H9 (cell line): Measurements from ENCODE around the gene DNAJC15. TPM values are rescaled to one million over a fixed set of nuclear protein-coding genes. Genes with fewer than 3 reads are reported as not detected.

ENCODE experiments used
- DNase-seq: peaks from one replicate; pipeline ENCODE4 v3.0.0-alpha.2; 2017
- H2AFZ ChIP-seq: one replicate; pipeline ENCODE4 v1.6.1; 2013; ENCODE audit warnings: mild to moderate bottlenecking, low read length, control low read depth, moderate library complexity
- H2AK5ac ChIP-seq: 2 replicates; pipeline ENCODE4 v1.6.1; 2013; ENCODE audit warnings: low read length, control low read depth, mixed read lengths; ENCODE audit not compliant: insufficient read length
- H2BK120ac ChIP-seq: one replicate; pipeline ENCODE4 v1.6.1; 2013; ENCODE audit warnings: low read depth, mild to moderate bottlenecking, low read length, control low read depth, inconsistent platforms; ENCODE audit not compliant: poor library complexity, severe bottlenecking
- H2BK12ac ChIP-seq: 2 replicates; pipeline ENCODE4 v1.6.1; 2013; ENCODE audit warnings: low read length, control low read depth, mixed read lengths, low read depth; ENCODE audit not compliant: insufficient read length
- H2BK15ac ChIP-seq: 2 replicates; pipeline ENCODE4 v1.6.1; 2013; ENCODE audit warnings: low read depth, low read length, control low read depth
- H2BK20ac ChIP-seq: one replicate; pipeline ENCODE4 v1.6.1; 2013; ENCODE audit warnings: low read depth, mild to moderate bottlenecking, low read length, control low read depth, inconsistent platforms; ENCODE audit not compliant: poor library complexity, severe bottlenecking
- H2BK5ac ChIP-seq: 2 replicates; pipeline ENCODE4 v1.6.1; 2013; ENCODE audit warnings: low read length, control low read depth, mixed read lengths; ENCODE audit not compliant: insufficient read length
- H3K14ac ChIP-seq: 2 replicates; pipeline ENCODE4 v1.6.1; 2013; ENCODE audit warnings: low read length, control low read depth; ENCODE audit not compliant: insufficient read depth
- H3K18ac ChIP-seq: 2 replicates; pipeline ENCODE4 v1.6.1; 2013; ENCODE audit warnings: low read depth, mild to moderate bottlenecking, mixed read lengths, low read length, control low read depth; ENCODE audit not compliant: insufficient read length
- H3K23ac ChIP-seq: 2 replicates; pipeline ENCODE4 v1.6.1; 2013; ENCODE audit warnings: low read length, control low read depth, mixed read lengths, low read depth; ENCODE audit not compliant: insufficient read length
- H3K23me2 ChIP-seq: 2 replicates; pipeline ENCODE4 v1.6.1; 2013; ENCODE audit warnings: low read depth, mild to moderate bottlenecking, mixed read lengths, low read length, control low read depth; ENCODE audit not compliant: insufficient read length, poor library complexity, severe bottlenecking
- H3K27ac ChIP-seq: 2 replicates; pipeline ENCODE4 v1.5.1; 2013; ENCODE audit warnings: low read length, control low read depth, mixed read lengths, low read depth; ENCODE audit not compliant: insufficient read length
- H3K27me3 ChIP-seq: 2 replicates; pipeline ENCODE4 v1.6.1; 2013; ENCODE audit warnings: low read length, control low read depth, inconsistent platforms; ENCODE audit not compliant: insufficient read depth
- H3K4ac ChIP-seq: 2 replicates; pipeline ENCODE4 v1.6.1; 2013; ENCODE audit warnings: low read depth, mild to moderate bottlenecking, control low read depth, inconsistent platforms, low read length, moderate library complexity
- H3K4me1 ChIP-seq: 2 replicates; pipeline ENCODE4 v1.6.1; 2013; ENCODE audit warnings: low read length, control low read depth, inconsistent platforms; ENCODE audit not compliant: insufficient read depth
- H3K4me2 ChIP-seq: 2 replicates; pipeline ENCODE4 v1.6.1; 2013; ENCODE audit warnings: low read length, control low read depth, mixed read lengths; ENCODE audit not compliant: insufficient read length, insufficient read depth
- H3K56ac ChIP-seq: 2 replicates; pipeline ENCODE4 v1.6.1; 2013; ENCODE audit warnings: low read depth, mild to moderate bottlenecking, mixed read lengths, low read length, control low read depth; ENCODE audit not compliant: insufficient read length
- H3K79me1 ChIP-seq: 2 replicates; pipeline ENCODE4 v1.6.1; 2013; ENCODE audit warnings: low read depth, mild to moderate bottlenecking, moderate library complexity, low read length, control low read depth, inconsistent platforms; ENCODE audit not compliant: insufficient read depth, poor library complexity, severe bottlenecking
- H3K79me2 ChIP-seq: 2 replicates; pipeline ENCODE4 v1.6.1; 2013; ENCODE audit warnings: low read length, control low read depth, inconsistent platforms; ENCODE audit not compliant: insufficient read depth
- H3K9ac ChIP-seq: 2 replicates; pipeline ENCODE4 v1.6.1; 2013; ENCODE audit warnings: low read length, control low read depth, mixed read lengths; ENCODE audit not compliant: insufficient read length; ENCODE audit errors: extremely low read depth
- H3K9me3 ChIP-seq: one replicate; pipeline ENCODE4 v1.6.1; 2013; ENCODE audit warnings: low read depth, low read length, inconsistent platforms; ENCODE audit not compliant: control insufficient read depth
- H3T11ph ChIP-seq: one replicate; pipeline ENCODE4 v1.6.1; 2013; ENCODE audit warnings: mild to moderate bottlenecking, low read length, control low read depth, inconsistent platforms
- H4K20me1 ChIP-seq: one replicate; pipeline ENCODE4 v1.6.1; 2013; ENCODE audit not compliant: control insufficient read depth, insufficient read length, insufficient read depth
- H4K5ac ChIP-seq: 2 replicates; pipeline ENCODE4 v1.6.1; 2013; ENCODE audit warnings: low read depth, mild to moderate bottlenecking, mixed read lengths, low read length, control low read depth; ENCODE audit not compliant: insufficient read length
- H4K8ac ChIP-seq: replicated peaks from 2 replicates; pipeline ENCODE4 v1.6.1; 2013; ENCODE audit warnings: low read length, control low read depth, mixed read lengths, low read depth; ENCODE audit not compliant: insufficient read length
- H4K91ac ChIP-seq: 2 replicates; pipeline ENCODE4 v1.6.1; 2013; ENCODE audit warnings: low read depth, mild to moderate bottlenecking, moderate library complexity, mixed read lengths, low read length, control low read depth; ENCODE audit not compliant: insufficient read length
- H3K27ac Mint-ChIP-seq, 3 experiments: 2 replicates in 2 of 3; 3 replicates in 1 of 3; pipeline ENCODE4 v1.8.0; 2020 to 2021; ENCODE audit warnings: mixed read lengths in 3 of 3, mild to moderate bottlenecking in 1 of 3, moderate library complexity in 1 of 3
- H3K27me3 Mint-ChIP-seq: 2 replicates; pipeline ENCODE4 v1.8.0; 2021; ENCODE audit warnings: low read depth, mild to moderate bottlenecking, moderate library complexity, mixed read lengths
- H3K36me3 Mint-ChIP-seq, 3 experiments: 2 replicates in 2 of 3; 3 replicates in 1 of 3; pipeline ENCODE4 v1.8.0; 2020 to 2021; ENCODE audit warnings: low read depth in 3 of 3, mixed read lengths in 3 of 3; ENCODE audit not compliant: insufficient read depth in 1 of 3
- H3K4me1 Mint-ChIP-seq, 2 experiments: 2 replicates each; pipeline ENCODE4 v1.8.0; 2020; ENCODE audit warnings: mixed read lengths in 2 of 2
- H3K4me3 Mint-ChIP-seq, 2 experiments: 2 replicates in 1 of 2; 3 replicates in 1 of 2; pipeline ENCODE4 v1.8.0; 2020 to 2021; ENCODE audit warnings: mild to moderate bottlenecking in 2 of 2, mixed read lengths in 2 of 2, moderate library complexity in 1 of 2
- H3K9me3 Mint-ChIP-seq, 2 experiments: 2 replicates in 1 of 2; 3 replicates in 1 of 2; pipeline ENCODE4 v1.8.0; 2020; ENCODE audit warnings: mild to moderate bottlenecking in 2 of 2, mixed read lengths in 2 of 2, moderate library complexity in 1 of 2
- WGBS: extraction: QIAGEN DNeasy Blood & Tissue Kit; methylation state at CpG from one replicate; pipeline ENCODE4 v1.1.7; 2013; ENCODE audit warnings: missing lambda C conversion rate, low lambda C conversion rate, mixed read lengths; ENCODE audit not compliant: insufficient read length; ENCODE audit errors: extremely low coverage; 5-methylcytosine and 5-hydroxymethylcytosine counted together
- total RNA-seq: library from RNA; stranded (reverse); gene quantifications from 2 replicates; pipeline ENCODE4 v1.2.1, GENCODE V29; 2021
- TF ChIP-seq, protein P1 (sequence below): fragments of 200-600 bp; sonication (generic); conservative IDR thresholded peaks from 3 replicates; pipeline ENCODE4 v1.8.0; 2021; ENCODE audit warnings: antibody characterized with exemption, mild to moderate bottlenecking

Gene DNAJC15
- total RNA-seq, 1 experiment from 2014 or later = 13.4 TPM

DNA sequence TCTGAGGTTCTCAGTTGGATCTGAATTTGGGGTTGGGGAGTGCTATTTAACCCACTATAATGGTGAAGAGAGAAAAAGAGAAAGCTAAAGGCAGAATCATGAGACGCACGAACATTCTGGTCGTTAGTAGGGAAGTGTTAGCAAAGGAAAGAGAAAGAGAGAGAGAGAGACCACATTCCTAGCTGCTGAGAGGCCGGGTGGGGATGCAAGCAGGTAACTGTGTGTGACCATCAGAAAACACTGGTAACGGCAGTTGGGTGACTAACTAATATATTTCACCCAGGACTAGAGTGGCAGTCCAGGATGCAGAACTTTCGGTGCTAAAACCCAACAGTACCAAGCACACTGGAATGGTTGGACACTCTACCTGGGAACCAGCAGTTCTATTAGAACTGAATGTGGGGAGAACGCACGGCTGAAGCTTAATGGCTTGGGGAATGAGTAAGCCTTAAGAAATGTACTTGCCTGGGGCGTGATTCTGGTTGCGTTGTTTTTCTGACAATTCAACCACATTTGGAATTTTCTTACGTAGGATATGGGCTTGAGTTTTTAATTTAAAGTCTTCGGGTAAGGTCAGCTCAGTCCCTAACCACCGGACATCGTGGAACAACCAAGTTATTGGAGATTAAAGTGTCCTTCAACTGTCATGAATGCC is 130.2 kb downstream of the DNAJC15 start:
- Histone ChIP-seq H2BK12ac (no peak overlapping the region), H4K8ac (no peak overlapping the region), H3K79me1 (no peaks in the 10 kb centered on the region), H3K4me1 (no peaks in the 10 kb centered on the region), H3K9me3 (no peaks in the 10 kb centered on the region), H4K20me1 (no peaks in the 10 kb centered on the region), H2AFZ (no peak overlapping the region), H3K27ac (no peak overlapping the region), H2BK120ac (no peak overlapping the region), H3K14ac (no peak overlapping the region), H3K79me2 (no peaks in the 10 kb centered on the region), H2BK20ac (no peak overlapping the region), H3K4me2 (no peak overlapping the region), H2BK15ac (no peak overlapping the region), H3K23ac (no peak overlapping the region), H3K27me3 (no peaks in the 10 kb centered on the region), H4K91ac (no peak overlapping the region), H4K5ac (no peak overlapping the region), H3K23me2 (no peaks in the 10 kb centered on the region), H2AK5ac (no peak overlapping the region), H2BK5ac (no peak overlapping the region), H3K56ac (no peak overlapping the region), H3K18ac (no peak overlapping the region), H3K4ac (no peak overlapping the region), H3K9ac (no peak overlapping the region), H3T11ph (no peak overlapping the region)
- Mint-ChIP-seq H3K9me3 (no peaks in the 10 kb centered on the region), H3K4me3 (no peak overlapping the region), H3K27me3 (peaks cover 2% of the 10 kb centered on the region), H3K36me3 (no peaks in the 10 kb centered on the region), H3K27ac (no peak overlapping the region), H3K4me1 (peaks cover 0 to 3% of the 10 kb centered on the region in 2 experiments; a peak in 2 of 4 replicates)
- no peak for DNase-seq
- WGBS = no CpG with 5 or more reads among the region's 14 CpGs
- TF ChIP-seq, protein P1, sequence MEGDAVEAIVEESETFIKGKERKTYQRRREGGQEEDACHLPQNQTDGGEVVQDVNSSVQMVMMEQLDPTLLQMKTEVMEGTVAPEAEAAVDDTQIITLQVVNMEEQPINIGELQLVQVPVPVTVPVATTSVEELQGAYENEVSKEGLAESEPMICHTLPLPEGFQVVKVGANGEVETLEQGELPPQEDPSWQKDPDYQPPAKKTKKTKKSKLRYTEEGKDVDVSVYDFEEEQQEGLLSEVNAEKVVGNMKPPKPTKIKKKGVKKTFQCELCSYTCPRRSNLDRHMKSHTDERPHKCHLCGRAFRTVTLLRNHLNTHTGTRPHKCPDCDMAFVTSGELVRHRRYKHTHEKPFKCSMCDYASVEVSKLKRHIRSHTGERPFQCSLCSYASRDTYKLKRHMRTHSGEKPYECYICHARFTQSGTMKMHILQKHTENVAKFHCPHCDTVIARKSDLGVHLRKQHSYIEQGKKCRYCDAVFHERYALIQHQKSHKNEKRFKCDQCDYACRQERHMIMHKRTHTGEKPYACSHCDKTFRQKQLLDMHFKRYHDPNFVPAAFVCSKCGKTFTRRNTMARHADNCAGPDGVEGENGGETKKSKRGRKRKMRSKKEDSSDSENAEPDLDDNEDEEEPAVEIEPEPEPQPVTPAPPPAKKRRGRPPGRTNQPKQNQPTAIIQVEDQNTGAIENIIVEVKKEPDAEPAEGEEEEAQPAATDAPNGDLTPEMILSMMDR = no peak
